Muscle layer of duodenum (tissue), 2 donors: Measurements from ENCODE around the gene SLC3A2.

ENCODE experiments used
- H3K27ac ChIP-seq: one replicate; pipeline ENCODE4 v1.7.0; 2013; ENCODE audit warnings: mild to moderate bottlenecking, low read length
- H3K27me3 ChIP-seq: one replicate; pipeline ENCODE4 v1.7.0; 2013; ENCODE audit warnings: low read depth, mild to moderate bottlenecking, control low read depth, low read length
- H3K36me3 ChIP-seq, 2 donors: one replicate each; pipeline ENCODE4 v1.7.0; 2013; ENCODE audit warnings: low read length in 2 of 2, control low read depth in 1 of 2, mild to moderate bottlenecking in 1 of 2; ENCODE audit not compliant: insufficient read depth in 2 of 2, control insufficient read depth in 1 of 2
- H3K4me1 ChIP-seq, 2 donors: one replicate each; pipeline ENCODE4 v1.7.0; 2013; ENCODE audit warnings: low read length in 2 of 2, mild to moderate bottlenecking in 2 of 2, control low read depth in 1 of 2, moderate library complexity in 1 of 2; ENCODE audit not compliant: insufficient read depth in 2 of 2, control insufficient read depth in 1 of 2
- H3K4me3 ChIP-seq, 2 donors: one replicate each; pipeline ENCODE4 v1.7.0; 2013; ENCODE audit warnings: low read length in 2 of 2, low read depth in 1 of 2, mild to moderate bottlenecking in 1 of 2
- H3K9me3 ChIP-seq, 2 donors: one replicate each; pipeline ENCODE4 v1.7.0; 2013; ENCODE audit warnings: low read length in 2 of 2, control low read depth in 1 of 2, mild to moderate bottlenecking in 1 of 2; ENCODE audit not compliant: control insufficient read depth in 1 of 2
- donor health status: healthy.

The SLC3A2 gene

GRCh38 chr11:62905927-62906531 lies 25.3 kb downstream of the SLC3A2 start:
- H3K36me3 ChIP-seq = no peaks in the 10 kb centered on the region
- H3K27ac ChIP-seq = no peak overlapping the region
- H3K9me3 ChIP-seq = no peaks in the 10 kb centered on the region
- no peaks in the 10 kb centered on the region for H3K27me3 ChIP-seq
- H3K4me1 ChIP-seq = peaks cover 3 to 5% of the 10 kb centered on the region in 2 donors
- H3K4me3 ChIP-seq = no peak overlapping the region

- Histone ChIP-seq H3K27ac (no peak overlapping the region), H3K9me3 (no peaks in the 10 kb centered on the region), H3K36me3 (no peaks in the 10 kb centered on the region), H3K4me1 (peaks cover 3 to 5% of the 10 kb centered on the region in 2 donors), H3K4me3 (no peak overlapping the region), H3K27me3 (no peaks in the 10 kb centered on the region)
Observed at GRCh38 chr11:62908468-62909072, 27.9 kb downstream of the SLC3A2 start.

GRCh38 chr11:62909107-62909894 lies 28.6 kb downstream of the SLC3A2 start:
- no peak overlapping the region for H3K4me3 ChIP-seq
- no peak overlapping the region for H3K27ac ChIP-seq
- H3K36me3 ChIP-seq = no peaks in the 10 kb centered on the region
- H3K9me3 ChIP-seq = no peaks in the 10 kb centered on the region
- peaks cover 3 to 5% of the 10 kb centered on the region in 2 donors for H3K4me1 ChIP-seq
- no peaks in the 10 kb centered on the region for H3K27me3 ChIP-seq

- Histone ChIP-seq H3K9me3 (no peaks in the 10 kb centered on the region), H3K4me1 (peaks cover 3 to 5% of the 10 kb centered on the region in 2 donors), H3K4me3 (no peak overlapping the region), H3K27ac (no peak overlapping the region), H3K27me3 (no peaks in the 10 kb centered on the region), H3K36me3 (no peaks in the 10 kb centered on the region)
Observed at GRCh38 chr11:62910141-62910882, 29.6 kb downstream of the SLC3A2 start.

GRCh38 chr11:62911137-62912130 lies 30.7 kb downstream of the SLC3A2 start:
- H3K9me3 ChIP-seq = no peaks in the 10 kb centered on the region
- no peak overlapping the region for H3K27ac ChIP-seq
- no peaks in the 10 kb centered on the region for H3K27me3 ChIP-seq
- H3K4me1 ChIP-seq = peaks cover 3 to 5% of the 10 kb centered on the region in 2 donors
- H3K36me3 ChIP-seq = no peaks in the 10 kb centered on the region
- no peak overlapping the region for H3K4me3 ChIP-seq

- no peaks in the 10 kb centered on the region for H3K27me3 ChIP-seq
- no peak overlapping the region for H3K4me3 ChIP-seq
- no peaks in the 10 kb centered on the region for H3K36me3 ChIP-seq
- H3K27ac ChIP-seq = no peak overlapping the region
- H3K9me3 ChIP-seq = no peaks in the 10 kb centered on the region
- peaks cover 3 to 5% of the 10 kb centered on the region in 2 donors for H3K4me1 ChIP-seq
Observed at GRCh38 chr11:62912268-62912667, 31.6 kb downstream of the SLC3A2 start.

- H3K4me3 ChIP-seq = no peak overlapping the region
- no peaks in the 10 kb centered on the region for H3K9me3 ChIP-seq
- H3K4me1 ChIP-seq = peaks cover 0 to under 1% of the 10 kb centered on the region in 2 donors
- no peaks in the 10 kb centered on the region for H3K27me3 ChIP-seq
- H3K27ac ChIP-seq = no peak overlapping the region
- no peaks in the 10 kb centered on the region for H3K36me3 ChIP-seq
Observed at GRCh38 chr11:62914416-62914815, 33.7 kb downstream of the SLC3A2 start.

- Histone ChIP-seq H3K4me3 (no peak overlapping the region), H3K4me1 (peaks cover 0 to 12% of the 10 kb centered on the region in 2 donors), H3K27me3 (peaks cover 12% of the 10 kb centered on the region), H3K9me3 (no peaks in the 10 kb centered on the region), H3K27ac (no peak overlapping the region), H3K36me3 (no peaks in the 10 kb centered on the region)
Observed at GRCh38 chr11:62917906-62918502, 37.3 kb downstream of the SLC3A2 start.

- Histone ChIP-seq H3K9me3 (no peaks in the 10 kb centered on the region), H3K4me3 (no peak overlapping the region), H3K27ac (no peak overlapping the region), H3K4me1 (peaks cover 0 to 14% of the 10 kb centered on the region in 2 donors), H3K36me3 (no peaks in the 10 kb centered on the region), H3K27me3 (peaks cover 14% of the 10 kb centered on the region)
Observed at GRCh38 chr11:62918531-62918930, 37.8 kb downstream of the SLC3A2 start.

GRCh38 chr11:62919476-62919875 lies 38.8 kb downstream of the SLC3A2 start:
- Histone ChIP-seq H3K4me3 (no peak overlapping the region), H3K27ac (no peak overlapping the region), H3K9me3 (no peaks in the 10 kb centered on the region), H3K4me1 (peaks cover 0 to 22% of the 10 kb centered on the region in 2 donors), H3K27me3 (peaks cover 14% of the 10 kb centered on the region), H3K36me3 (no peaks in the 10 kb centered on the region)
